Activated CD4-positive, alpha-beta memory T cell treated with anti-CD3 and anti-CD28 coated beads for 36 hours (primary cell): ENCODE data around the gene SLC25A21. TPM values are rescaled to one million over a fixed set of nuclear protein-coding genes. Genes with fewer than 3 reads are reported as not detected.

Source experiments
- CTCF ChIA-PET: fragments of 350-600 bp; sonication (Branson Sonifier 250); formaldehyde crosslinking; loops from one replicate; lab custom pipeline; 2021; ENCODE audit warnings: antibody characterized with exemption, inconsistent platforms; lab: Charles Lee
- POLR2A ChIA-PET: fragments of 350-600 bp; sonication (Branson Sonifier 250); formaldehyde crosslinking; loops from one replicate; lab custom pipeline; 2021; ENCODE audit warnings: antibody characterized with exemption; lab: Charles Lee
- DNase-seq: peaks from one replicate; pipeline ENCODE4 v3.0.0-alpha.2; 2020
- H3K27ac Mint-ChIP-seq: one replicate; pipeline ENCODE4 v1.8.0; 2021; ENCODE audit warnings: mixed read lengths
- H3K27me3 Mint-ChIP-seq: one replicate; pipeline ENCODE4 v1.8.0; 2021; ENCODE audit warnings: mixed read lengths
- H3K36me3 Mint-ChIP-seq: one replicate; pipeline ENCODE4 v1.8.0; 2021; ENCODE audit warnings: mixed read lengths
- H3K4me1 Mint-ChIP-seq: one replicate; pipeline ENCODE4 v1.8.0; 2021; ENCODE audit warnings: low read depth, mixed read lengths
- H3K4me3 Mint-ChIP-seq: one replicate; pipeline ENCODE4 v1.8.0; 2021; ENCODE audit warnings: mild to moderate bottlenecking, mixed read lengths
- H3K9me3 Mint-ChIP-seq: one replicate; pipeline ENCODE4 v1.8.0; 2021; ENCODE audit warnings: mixed read lengths
- intact Hi-C: fragments of 100-400 bp; cut with micrococcal nuclease; formaldehyde crosslinking; loops from one replicate; pipeline ENCODE4 v1.15.1; 2023
- total RNA-seq, 2 experiments: library from RNA; stranded (reverse); gene quantifications; one replicate each; pipeline ENCODE4 v1.2.3, GENCODE V29; 2021

Gene SLC25A21
- total RNA-seq, 2 experiments from 2014 or later, result not detected

GRCh38 chr14:36797634-36798033, 374.8 kb downstream of the SLC25A21 start:
- DNase-seq, result no peak
- no peaks in the 10 kb centered on the region for H3K27me3 Mint-ChIP-seq
- no peak overlapping the region for H3K27ac Mint-ChIP-seq
- ChIA-PET CTCF (no interaction called here), POLR2A (no interaction called here)
- no peaks in the 10 kb centered on the region for H3K36me3 Mint-ChIP-seq
- intact Hi-C loops, result no loop called here
- no peaks in the 10 kb centered on the region for H3K4me1 Mint-ChIP-seq
- H3K4me3 Mint-ChIP-seq, result no peak overlapping the region
- no peaks in the 10 kb centered on the region for H3K9me3 Mint-ChIP-seq

- Mint-ChIP-seq H3K36me3 (no peaks in the 10 kb centered on the region), H3K4me1 (no peaks in the 10 kb centered on the region), H3K9me3 (no peaks in the 10 kb centered on the region), H3K27me3 (no peaks in the 10 kb centered on the region), H3K27ac (no peak overlapping the region), H3K4me3 (no peak overlapping the region)
- POLR2A ChIA-PET, result no interaction called here
- no peak for DNase-seq
- CTCF ChIA-PET, result interaction anchor here (0.6 kb wide), 1 partner anchor 119 kb away, joined by 3 read pairs; no protein-coding TSS in a partner anchor
- intact Hi-C loops, result no loop called here
Observed at GRCh38 chr14:36791402-36791801, 381.0 kb downstream of the SLC25A21 start.

- no peaks in the 10 kb centered on the region for H3K27me3 Mint-ChIP-seq
- no peak overlapping the region for H3K4me3 Mint-ChIP-seq
- H3K9me3 Mint-ChIP-seq, result peaks cover 12% of the 10 kb centered on the region
- no peaks in the 10 kb centered on the region for H3K36me3 Mint-ChIP-seq
- no peak overlapping the region for H3K27ac Mint-ChIP-seq
- no peaks in the 10 kb centered on the region for H3K4me1 Mint-ChIP-seq
- POLR2A ChIA-PET, result no interaction called here
- intact Hi-C loops, result no loop called here
- CTCF ChIA-PET, result no interaction called here
- no peak for DNase-seq
Observed at GRCh38 chr14:36785511-36785910, 386.9 kb downstream of the SLC25A21 start.

DNA sequence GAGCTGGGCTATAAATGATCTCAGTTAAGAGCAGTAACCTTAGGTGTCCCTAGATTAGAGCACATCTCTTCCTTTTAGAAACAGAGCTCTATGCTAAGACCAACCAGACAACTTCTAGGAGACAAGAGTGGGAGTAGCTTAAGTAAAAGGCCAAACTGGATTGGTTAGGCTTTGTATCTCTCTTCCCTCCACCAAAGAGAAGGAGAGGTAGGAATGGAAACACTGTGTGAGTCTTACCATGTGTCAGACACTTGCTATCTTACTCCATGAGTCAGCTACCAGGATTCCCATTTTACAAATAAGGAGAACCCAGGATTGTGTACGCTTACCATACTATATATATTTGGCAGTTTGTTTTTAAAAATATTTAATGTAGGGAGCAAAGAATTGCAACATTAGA, 387.9 kb downstream of the SLC25A21 start:
- no peak for DNase-seq
- Mint-ChIP-seq H3K4me3 (no peak overlapping the region), H3K4me1 (no peaks in the 10 kb centered on the region), H3K27me3 (no peaks in the 10 kb centered on the region), H3K27ac (no peak overlapping the region), H3K36me3 (no peaks in the 10 kb centered on the region), H3K9me3 (peaks cover 13% of the 10 kb centered on the region)
- intact Hi-C loops, result no loop called here
- ChIA-PET POLR2A (no interaction called here), CTCF (no interaction called here)

GRCh38 chr14:36781897-36782296, 390.5 kb downstream of the SLC25A21 start:
- intact Hi-C loops, result no loop called here
- no peak overlapping the region for H3K27ac Mint-ChIP-seq
- POLR2A ChIA-PET, result no interaction called here
- no peak overlapping the region for H3K4me3 Mint-ChIP-seq
- no peak for DNase-seq
- H3K27me3 Mint-ChIP-seq, result no peaks in the 10 kb centered on the region
- H3K36me3 Mint-ChIP-seq, result no peaks in the 10 kb centered on the region
- no peaks in the 10 kb centered on the region for H3K4me1 Mint-ChIP-seq
- H3K9me3 Mint-ChIP-seq, result peaks cover 13% of the 10 kb centered on the region
- CTCF ChIA-PET, result no interaction called here

GRCh38 chr14:36773558-36773957, 398.8 kb downstream of the SLC25A21 start:
- Mint-ChIP-seq H3K27me3 (no peaks in the 10 kb centered on the region), H3K36me3 (no peaks in the 10 kb centered on the region), H3K4me3 (no peak overlapping the region), H3K4me1 (no peaks in the 10 kb centered on the region), H3K9me3 (peaks cover 2% of the 10 kb centered on the region), H3K27ac (no peak overlapping the region)
- ChIA-PET POLR2A (no interaction called here), CTCF (interaction anchor here (0.7 kb wide), 1 partner anchor 194 kb away, joined by 4 read pairs; no protein-coding TSS in a partner anchor)
- intact Hi-C loops, result no loop called here
- no peak for DNase-seq

- no peak overlapping the region for H3K4me3 Mint-ChIP-seq
- H3K36me3 Mint-ChIP-seq, result no peaks in the 10 kb centered on the region
- no peak overlapping the region for H3K27ac Mint-ChIP-seq
- no peaks in the 10 kb centered on the region for H3K27me3 Mint-ChIP-seq
- no peaks in the 10 kb centered on the region for H3K4me1 Mint-ChIP-seq
- CTCF ChIA-PET, result interaction anchor here (0.7 kb wide), 1 partner anchor 193 kb away, joined by 4 read pairs; no protein-coding TSS in a partner anchor
- DNase-seq, result no peak
- intact Hi-C loops, result no loop called here
- H3K9me3 Mint-ChIP-seq, result peaks cover 2% of the 10 kb centered on the region
- POLR2A ChIA-PET, result no interaction called here
Observed at GRCh38 chr14:36773136-36773540, 399.3 kb downstream of the SLC25A21 start.

- Mint-ChIP-seq H3K9me3 (no peaks in the 10 kb centered on the region), H3K4me3 (no peak overlapping the region), H3K27me3 (no peaks in the 10 kb centered on the region)
Observed at GRCh38 chr14:36771028-36771640, 401.3 kb downstream of the SLC25A21 start.

GRCh38 chr14:36768638-36769337, 403.6 kb downstream of the SLC25A21 start:
- no peak overlapping the region for H3K4me3 Mint-ChIP-seq
- H3K9me3 Mint-ChIP-seq, result no peaks in the 10 kb centered on the region
- no peaks in the 10 kb centered on the region for H3K27me3 Mint-ChIP-seq
- CTCF ChIA-PET, result no interaction called here
- no peaks in the 10 kb centered on the region for H3K36me3 Mint-ChIP-seq
- intact Hi-C loops, result no loop called here
- no peaks in the 10 kb centered on the region for H3K4me1 Mint-ChIP-seq
- H3K27ac Mint-ChIP-seq, result no peak overlapping the region
- DNase-seq, result no peak
- POLR2A ChIA-PET, result no interaction called here

More at GRCh38 chr14:36771028-36771640, 401.3 kb downstream of the SLC25A21 start:
- CTCF ChIA-PET, result no interaction called here
- no peak for DNase-seq
- intact Hi-C loops, result no loop called here
- no peak overlapping the region for H3K27ac Mint-ChIP-seq
- POLR2A ChIA-PET, result no interaction called here
- H3K4me1 Mint-ChIP-seq, result no peaks in the 10 kb centered on the region
- H3K36me3 Mint-ChIP-seq, result no peaks in the 10 kb centered on the region

GRCh38 chr14:36767603-36768281, 404.7 kb downstream of the SLC25A21 start:
- ChIA-PET CTCF (no interaction called here), POLR2A (no interaction called here)
- Mint-ChIP-seq H3K27ac (no peak overlapping the region), H3K9me3 (no peaks in the 10 kb centered on the region), H3K4me1 (no peaks in the 10 kb centered on the region), H3K36me3 (no peaks in the 10 kb centered on the region), H3K27me3 (no peaks in the 10 kb centered on the region), H3K4me3 (no peak overlapping the region)
- DNase-seq, result no peak
- intact Hi-C loops, result no loop called here

DNA sequence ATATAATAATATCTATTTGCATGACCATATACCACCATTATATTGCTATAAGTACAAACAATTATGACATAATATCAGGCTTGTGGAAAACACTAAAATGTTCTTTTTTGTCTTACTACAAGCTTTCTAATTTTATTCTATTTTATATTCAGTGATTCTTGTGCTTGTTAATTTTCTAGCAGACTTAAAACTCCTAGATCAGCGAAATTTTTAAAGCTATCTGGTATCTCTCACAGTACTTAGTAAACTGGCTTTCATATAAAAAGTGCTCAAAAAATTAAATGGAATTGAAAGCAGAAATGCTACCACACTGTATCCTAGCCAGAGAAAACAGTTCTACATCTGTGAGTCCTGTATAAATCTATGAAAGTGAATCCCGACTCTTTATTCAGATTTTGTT, 405.4 kb downstream of the SLC25A21 start:
- ChIA-PET CTCF (no interaction called here), POLR2A (no interaction called here)
- no peaks in the 10 kb centered on the region for H3K36me3 Mint-ChIP-seq
- H3K4me3 Mint-ChIP-seq, result no peak overlapping the region
- H3K4me1 Mint-ChIP-seq, result no peaks in the 10 kb centered on the region
- H3K9me3 Mint-ChIP-seq, result no peaks in the 10 kb centered on the region
- intact Hi-C loops, result no loop called here
- H3K27ac Mint-ChIP-seq, result no peak overlapping the region
- DNase-seq, result no peak
- H3K27me3 Mint-ChIP-seq, result no peaks in the 10 kb centered on the region

DNA sequence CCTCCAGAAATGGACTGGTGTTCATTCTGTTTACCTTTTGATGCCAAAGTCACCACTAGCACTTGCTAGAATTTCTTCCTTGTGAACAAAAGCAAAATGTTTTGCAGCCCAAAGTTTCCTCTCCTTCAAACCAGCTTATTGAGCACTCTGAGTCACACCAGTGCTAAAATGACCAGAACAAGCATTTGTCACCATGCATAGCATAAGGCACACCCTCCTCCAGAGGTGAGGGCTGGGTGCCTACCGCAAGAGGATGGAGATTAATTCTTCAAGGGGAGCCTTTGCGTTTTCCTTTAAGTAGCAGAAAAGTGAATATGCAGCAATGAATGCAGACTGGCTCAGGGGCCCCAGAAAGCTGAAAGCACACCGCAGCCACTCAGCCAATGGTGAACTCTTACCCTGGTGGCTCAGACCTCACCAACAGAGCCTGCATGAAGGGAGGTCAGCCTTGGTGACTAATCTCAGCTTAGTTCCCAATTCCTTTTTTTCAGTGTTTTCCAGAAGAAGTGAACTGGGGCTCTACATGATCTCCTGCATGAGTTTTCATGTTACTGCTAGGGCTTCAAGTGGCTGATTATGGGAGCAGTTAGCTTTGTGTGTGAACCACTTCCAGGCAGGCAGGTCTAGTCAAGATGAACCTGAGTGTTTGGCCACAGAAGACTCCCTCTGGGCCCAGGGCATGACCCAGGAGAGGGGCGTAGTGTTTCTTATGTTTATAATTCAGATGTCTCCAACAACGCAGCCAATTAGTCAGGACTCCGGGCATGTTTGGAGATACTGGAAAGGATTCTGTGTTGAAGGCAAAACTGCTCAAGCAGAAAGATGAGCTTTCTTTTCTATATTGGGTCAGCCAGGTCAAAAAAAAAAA, 414.4 kb downstream of the SLC25A21 start:
- Mint-ChIP-seq H3K4me1 (no peaks in the 10 kb centered on the region), H3K27me3 (no peaks in the 10 kb centered on the region)

More for the DNA sequence above, 414.4 kb downstream of the SLC25A21 start:
- intact Hi-C loops, result no loop called here
- Mint-ChIP-seq H3K9me3 (peaks cover 7% of the 10 kb centered on the region), H3K4me3 (no peak overlapping the region), H3K27ac (no peak overlapping the region), H3K36me3 (no peaks in the 10 kb centered on the region)
- DNase-seq, result no peak
- ChIA-PET CTCF (no interaction called here), POLR2A (no interaction called here)
